ENCODE data around the gene ZC3H14. TPM values are rescaled to one million over a fixed set of nuclear protein-coding genes. Genes with fewer than 3 reads are reported as not detected.

The ZC3H14 gene
- total RNA-seq, 1 experiment from 2014 or later = 90.6 TPM

DNA sequence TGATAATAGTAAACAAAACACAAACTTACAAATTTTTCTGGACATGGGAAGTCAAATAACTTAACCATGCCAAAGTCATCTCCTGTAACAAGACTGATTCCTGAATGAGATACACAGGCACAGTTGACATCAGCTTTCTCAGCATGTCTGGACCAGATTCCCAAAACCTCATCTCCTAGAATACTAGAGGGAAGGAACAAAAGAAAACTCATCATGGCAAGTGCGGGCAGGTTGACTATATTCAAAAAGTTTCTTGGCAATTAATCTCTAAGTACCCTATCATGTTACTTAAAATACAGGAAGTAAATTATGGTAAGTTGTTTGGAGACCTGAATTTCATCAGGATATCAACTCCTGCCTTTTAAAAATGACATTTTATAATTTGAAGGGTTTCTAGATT lies 53.9 kb downstream of the ZC3H14 start:
- peaks cover 18 to 19% of the 10 kb centered on the region in 2 experiments for H3K4me1 Mint-ChIP-seq
- H3K27ac Mint-ChIP-seq = peak overlapping the region in 1 of 3 experiments; percentile 45; a peak in 1 of 7 replicates
- no CpG with 5 or more reads among the region's 1 CpG for WGBS (ENCODE audit: extremely low coverage, insufficient read length, low lambda C conversion rate)
- H4K91ac ChIP-seq (ENCODE audit: insufficient read length, low read depth, low read length) = no peak overlapping the region
- no peak overlapping the region for H2BK120ac ChIP-seq (ENCODE audit: low read depth, low read length, poor library complexity, severe bottlenecking)
- H3K27ac ChIP-seq (ENCODE audit: insufficient read length, low read depth, low read length) = no peak overlapping the region
- H2BK20ac ChIP-seq (ENCODE audit: low read depth, low read length, poor library complexity, severe bottlenecking) = no peak overlapping the region
- no peak overlapping the region for H3K4ac ChIP-seq (ENCODE audit: low read depth, low read length)
- no peak overlapping the region for H4K8ac ChIP-seq (replicated peaks; ENCODE audit: insufficient read length, low read depth, low read length)
- H3K14ac ChIP-seq (ENCODE audit: insufficient read depth, low read length) = no peak overlapping the region
- no peak overlapping the region for H3T11ph ChIP-seq (ENCODE audit: low read length)
- H2BK5ac ChIP-seq (ENCODE audit: insufficient read length, low read length) = no peak overlapping the region
- TF ChIP-seq, protein P1, sequence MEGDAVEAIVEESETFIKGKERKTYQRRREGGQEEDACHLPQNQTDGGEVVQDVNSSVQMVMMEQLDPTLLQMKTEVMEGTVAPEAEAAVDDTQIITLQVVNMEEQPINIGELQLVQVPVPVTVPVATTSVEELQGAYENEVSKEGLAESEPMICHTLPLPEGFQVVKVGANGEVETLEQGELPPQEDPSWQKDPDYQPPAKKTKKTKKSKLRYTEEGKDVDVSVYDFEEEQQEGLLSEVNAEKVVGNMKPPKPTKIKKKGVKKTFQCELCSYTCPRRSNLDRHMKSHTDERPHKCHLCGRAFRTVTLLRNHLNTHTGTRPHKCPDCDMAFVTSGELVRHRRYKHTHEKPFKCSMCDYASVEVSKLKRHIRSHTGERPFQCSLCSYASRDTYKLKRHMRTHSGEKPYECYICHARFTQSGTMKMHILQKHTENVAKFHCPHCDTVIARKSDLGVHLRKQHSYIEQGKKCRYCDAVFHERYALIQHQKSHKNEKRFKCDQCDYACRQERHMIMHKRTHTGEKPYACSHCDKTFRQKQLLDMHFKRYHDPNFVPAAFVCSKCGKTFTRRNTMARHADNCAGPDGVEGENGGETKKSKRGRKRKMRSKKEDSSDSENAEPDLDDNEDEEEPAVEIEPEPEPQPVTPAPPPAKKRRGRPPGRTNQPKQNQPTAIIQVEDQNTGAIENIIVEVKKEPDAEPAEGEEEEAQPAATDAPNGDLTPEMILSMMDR (conservative IDR thresholded peaks at IDR 0.05) = no peak
- H4K5ac ChIP-seq (ENCODE audit: insufficient read length, low read depth, low read length) = no peak overlapping the region
- H3K27me3 ChIP-seq (ENCODE audit: insufficient read depth, low read length) = no peaks in the 10 kb centered on the region
- H3K9ac ChIP-seq (ENCODE audit: extremely low read depth, insufficient read length, low read length) = no peak overlapping the region
- H3K56ac ChIP-seq (ENCODE audit: insufficient read length, low read depth, low read length) = no peak overlapping the region
- DNase-seq = no peak
- H3K18ac ChIP-seq (ENCODE audit: insufficient read length, low read depth, low read length) = no peak overlapping the region
- H2AK5ac ChIP-seq (ENCODE audit: insufficient read length, low read length) = no peak overlapping the region
- H3K9me3 Mint-ChIP-seq = no peaks in the 10 kb centered on the region
- no peaks in the 10 kb centered on the region for H3K79me2 ChIP-seq (ENCODE audit: insufficient read depth, low read length)
- no peaks in the 10 kb centered on the region; the same call in 1 of the 2 replicates for H3K27me3 Mint-ChIP-seq (ENCODE audit: low read depth)
- H4K20me1 ChIP-seq (ENCODE audit: control insufficient read depth, insufficient read depth, insufficient read length) = no peaks in the 10 kb centered on the region
- H3K4me2 ChIP-seq (ENCODE audit: insufficient read depth, insufficient read length, low read length) = no peak overlapping the region
- no peaks in the 10 kb centered on the region for H3K79me1 ChIP-seq (ENCODE audit: insufficient read depth, low read depth, low read length, poor library complexity, severe bottlenecking)
- H3K4me1 ChIP-seq (ENCODE audit: insufficient read depth, low read length) = no peaks in the 10 kb centered on the region; the same call in none of the 2 replicates
- no peak overlapping the region for H2BK12ac ChIP-seq (ENCODE audit: insufficient read length, low read depth, low read length)
- H3K23ac ChIP-seq (ENCODE audit: insufficient read length, low read depth, low read length) = no peak overlapping the region
- no peak overlapping the region for H3K4me3 Mint-ChIP-seq
- H3K36me3 Mint-ChIP-seq (ENCODE audit: insufficient read depth in 1 of 3, low read depth in 3 of 3) = peaks cover 2 to 23% (median 18%) of the 10 kb centered on the region in 3 experiments; a peak in 6 of 7 replicates
- no peaks in the 10 kb centered on the region for H3K9me3 ChIP-seq (ENCODE audit: control insufficient read depth, low read depth, low read length)
- H2AFZ ChIP-seq (ENCODE audit: low read length) = no peak overlapping the region
- no peaks in the 10 kb centered on the region for H3K23me2 ChIP-seq (ENCODE audit: insufficient read length, low read depth, low read length, poor library complexity, severe bottlenecking)
- H2BK15ac ChIP-seq (ENCODE audit: low read depth, low read length) = no peak overlapping the region
